SK-N-SH treated with all-trans-retinoic acid at 6 μM for 48 hours (cell line): Measurements from ENCODE around the gene F3.
A peak's percentile ranks its signal among the peaks of the same experiment; 100 is the strongest.

ENCODE experiments used
- ATAC-seq: fragments of 200-7000 bp; cut with Tn5 transposase; 3 replicates; pipeline ENCODE4 v1.9.1; 2020; ENCODE audit warnings: mild to moderate bottlenecking, moderate library complexity
- ARNTL ChIP-seq: fragments of 450-650 bp; formaldehyde crosslinking; IDR thresholded peaks from 2 replicates; pipeline ENCODE4 v1.5.0; 2020; ENCODE audit warnings: low read depth, mild to moderate bottlenecking, moderate library complexity, borderline replicate concordance
- BACH2 ChIP-seq: fragments of 250-450 bp; sonication (Bioruptor Pico); IDR thresholded peaks from 2 replicates; pipeline ENCODE4 v1.9.0; 2021; ENCODE audit warnings: mild to moderate bottlenecking, borderline replicate concordance
- CSDC2 ChIP-seq: fragments of 250-450 bp; sonication (Bioruptor Pico); IDR thresholded peaks from 2 replicates; pipeline ENCODE4 v1.5.0; 2020; ENCODE audit warnings: mild to moderate bottlenecking, moderate library complexity
- ESRRG ChIP-seq: fragments of 250-450 bp; sonication (Bioruptor Pico); IDR thresholded peaks from 2 replicates; pipeline ENCODE4 v1.6.1; 2021; ENCODE audit warnings: mild to moderate bottlenecking
- ISL1 ChIP-seq: fragments of 250-450 bp; sonication (Bioruptor Pico); IDR thresholded peaks from 2 replicates; pipeline ENCODE4 v2.1.2; 2022; ENCODE audit warnings: mild to moderate bottlenecking, moderate library complexity
- PPARA ChIP-seq: fragments of 250-450 bp; sonication (Bioruptor Pico); IDR thresholded peaks from 2 replicates; pipeline ENCODE4 v1.5.0; 2020; ENCODE audit warnings: mild to moderate bottlenecking, borderline replicate concordance
- SNAI2 ChIP-seq: fragments of 250-450 bp; sonication (Bioruptor Pico); IDR thresholded peaks from 2 replicates; pipeline ENCODE4 v1.5.0; 2020; ENCODE audit warnings: mild to moderate bottlenecking, moderate library complexity
- TCF4 ChIP-seq: fragments of 250-450 bp; sonication (Bioruptor Pico); IDR thresholded peaks from 2 replicates; pipeline ENCODE4 v1.8.0; 2021; ENCODE audit warnings: mild to moderate bottlenecking, moderate library complexity, borderline replicate concordance
- ZC3H10 ChIP-seq: fragments of 250-450 bp; sonication (Bioruptor Pico); IDR thresholded peaks from 2 replicates; pipeline ENCODE4 v1.5.1; 2021; ENCODE audit warnings: mild to moderate bottlenecking, moderate library complexity
- ZFP3 ChIP-seq: fragments of 250-450 bp; sonication (Bioruptor Pico); IDR thresholded peaks from 2 replicates; pipeline ENCODE4 v1.5.0; 2020; ENCODE audit warnings: mild to moderate bottlenecking, moderate library complexity
- ZFP30 ChIP-seq: fragments of 450-650 bp; formaldehyde crosslinking; IDR thresholded peaks from 2 replicates; pipeline ENCODE4 v1.5.0; 2022; ENCODE audit warnings: mild to moderate bottlenecking, moderate library complexity
- ZNF565 ChIP-seq: fragments of 450-650 bp; formaldehyde crosslinking; conservative IDR thresholded peaks from 2 replicates; pipeline ENCODE4 v1.5.0; 2020; ENCODE audit warnings: low read depth, mild to moderate bottlenecking, moderate library complexity
- ZNF70 ChIP-seq: fragments of 450-650 bp; formaldehyde crosslinking; IDR thresholded peaks from 2 replicates; pipeline ENCODE4 v1.5.0; 2020; ENCODE audit warnings: mild to moderate bottlenecking, moderate library complexity
- TF ChIP-seq, protein P1 (sequence below): fragments of 250-450 bp; sonication (Bioruptor Pico); IDR thresholded peaks from 2 replicates; pipeline ENCODE4 v1.5.0; 2020; ENCODE audit warnings: mild to moderate bottlenecking, moderate library complexity
- TF ChIP-seq, protein P2 (sequence below): fragments of 250-450 bp; sonication (Bioruptor Pico); IDR thresholded peaks from 2 replicates; pipeline ENCODE4 v1.8.0; 2021; ENCODE audit warnings: low read depth, mild to moderate bottlenecking, moderate library complexity, borderline replicate concordance
- TF ChIP-seq, protein P3 (sequence below): fragments of 250-450 bp; sonication (Bioruptor Pico); IDR thresholded peaks from 2 replicates; pipeline ENCODE4 v1.8.0; 2020; ENCODE audit warnings: mild to moderate bottlenecking, moderate library complexity, borderline replicate concordance

Gene F3

DNA sequence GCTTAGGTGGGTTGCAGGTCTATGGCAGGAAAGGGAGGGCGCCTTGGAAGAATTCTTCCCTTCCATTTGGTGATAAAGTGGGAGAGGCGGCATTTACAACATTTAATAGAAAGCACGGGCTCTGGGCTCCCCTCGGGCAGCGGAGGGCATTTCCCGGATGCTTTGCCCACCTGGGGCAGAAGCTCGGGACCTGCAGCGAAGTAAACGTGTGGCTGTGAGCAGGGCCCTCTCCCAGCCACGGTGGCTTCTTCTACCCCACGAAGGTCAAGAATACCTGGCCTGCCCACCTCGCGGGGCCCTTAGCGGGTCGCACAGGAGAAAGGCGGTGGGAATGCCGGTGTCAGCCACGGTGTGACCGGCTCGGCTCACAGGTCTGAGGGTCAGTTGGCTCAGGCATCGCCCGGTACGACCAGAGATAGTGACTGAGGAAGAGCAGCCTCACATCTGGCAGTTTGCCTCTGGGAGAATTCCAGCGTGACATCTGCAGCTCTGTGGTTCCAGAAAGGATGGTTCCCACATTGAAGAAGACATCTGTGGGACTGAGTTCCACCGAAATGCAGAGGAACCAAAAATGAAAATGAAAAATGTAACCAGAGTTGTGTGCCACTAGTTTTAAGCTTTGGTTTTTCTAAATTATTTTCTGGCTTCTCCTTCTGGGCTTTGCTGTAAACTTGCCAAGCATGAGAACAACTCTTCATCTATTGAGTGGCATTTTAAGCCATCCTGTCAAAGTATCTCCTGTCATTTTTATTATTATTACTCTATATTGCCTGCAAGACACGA is 720 bp upstream of the F3 start:
- TF ChIP-seq SNAI2 (CRISPR knock-in tag), result no peak
- TF ChIP-seq TCF4 (CRISPR knock-in tag), result 0 out of 2 replicates have a peak, but pooled peaks have one; percentile 23

DNA sequence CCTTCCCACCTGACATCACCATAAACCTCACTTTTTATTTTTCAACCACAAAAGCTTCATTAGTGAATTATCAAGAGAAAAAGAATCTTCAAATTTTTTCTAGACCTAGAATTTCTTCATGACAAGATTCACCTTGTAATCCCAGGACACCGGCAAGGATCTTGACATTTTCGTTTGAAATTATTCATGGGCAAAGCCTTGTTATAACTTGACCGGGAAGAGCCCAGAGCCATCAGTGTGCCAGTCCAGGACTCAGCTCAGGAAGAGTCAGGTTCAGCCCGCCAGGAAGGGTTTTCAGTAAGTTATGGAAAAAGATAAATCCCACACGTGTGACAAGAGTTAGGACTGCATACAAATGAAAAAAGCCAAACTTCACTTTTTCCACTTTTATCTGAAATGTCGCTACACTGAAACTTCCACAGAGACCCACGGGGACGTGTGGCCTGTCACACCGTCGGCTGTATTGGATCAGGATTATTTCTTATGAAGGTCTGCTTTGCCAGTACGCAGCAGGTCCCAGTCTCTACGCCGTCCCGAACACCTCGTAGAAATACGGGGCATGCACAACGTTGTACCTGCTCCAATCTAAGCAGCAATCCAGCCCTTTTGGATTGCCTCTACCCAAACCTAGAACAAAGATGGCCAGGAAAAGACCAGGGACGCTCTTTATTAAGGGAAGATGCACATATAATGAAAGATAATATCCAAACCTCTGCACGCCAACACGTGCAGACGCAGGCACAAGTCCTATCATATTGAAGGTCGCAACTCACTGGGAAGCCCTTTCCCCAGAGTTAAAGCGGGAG is 916 bp downstream of the F3 start:
- ATAC-seq, result no peak
- TF ChIP-seq, protein P1, sequence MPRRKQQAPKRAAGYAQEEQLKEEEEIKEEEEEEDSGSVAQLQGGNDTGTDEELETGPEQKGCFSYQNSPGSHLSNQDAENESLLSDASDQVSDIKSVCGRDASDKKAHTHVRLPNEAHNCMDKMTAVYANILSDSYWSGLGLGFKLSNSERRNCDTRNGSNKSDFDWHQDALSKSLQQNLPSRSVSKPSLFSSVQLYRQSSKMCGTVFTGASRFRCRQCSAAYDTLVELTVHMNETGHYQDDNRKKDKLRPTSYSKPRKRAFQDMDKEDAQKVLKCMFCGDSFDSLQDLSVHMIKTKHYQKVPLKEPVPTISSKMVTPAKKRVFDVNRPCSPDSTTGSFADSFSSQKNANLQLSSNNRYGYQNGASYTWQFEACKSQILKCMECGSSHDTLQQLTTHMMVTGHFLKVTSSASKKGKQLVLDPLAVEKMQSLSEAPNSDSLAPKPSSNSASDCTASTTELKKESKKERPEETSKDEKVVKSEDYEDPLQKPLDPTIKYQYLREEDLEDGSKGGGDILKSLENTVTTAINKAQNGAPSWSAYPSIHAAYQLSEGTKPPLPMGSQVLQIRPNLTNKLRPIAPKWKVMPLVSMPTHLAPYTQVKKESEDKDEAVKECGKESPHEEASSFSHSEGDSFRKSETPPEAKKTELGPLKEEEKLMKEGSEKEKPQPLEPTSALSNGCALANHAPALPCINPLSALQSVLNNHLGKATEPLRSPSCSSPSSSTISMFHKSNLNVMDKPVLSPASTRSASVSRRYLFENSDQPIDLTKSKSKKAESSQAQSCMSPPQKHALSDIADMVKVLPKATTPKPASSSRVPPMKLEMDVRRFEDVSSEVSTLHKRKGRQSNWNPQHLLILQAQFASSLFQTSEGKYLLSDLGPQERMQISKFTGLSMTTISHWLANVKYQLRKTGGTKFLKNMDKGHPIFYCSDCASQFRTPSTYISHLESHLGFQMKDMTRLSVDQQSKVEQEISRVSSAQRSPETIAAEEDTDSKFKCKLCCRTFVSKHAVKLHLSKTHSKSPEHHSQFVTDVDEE (CRISPR knock-in tag), result no peak
- TF ChIP-seq PPARA (CRISPR knock-in tag), result no peak
- no peak for TF ChIP-seq ISL1
- TF ChIP-seq ZNF70 (CRISPR knock-in tag), result no peak
- no peak for TF ChIP-seq TCF4 (CRISPR knock-in tag)
- TF ChIP-seq ZFP30, result no peak
- TF ChIP-seq, protein P2, sequence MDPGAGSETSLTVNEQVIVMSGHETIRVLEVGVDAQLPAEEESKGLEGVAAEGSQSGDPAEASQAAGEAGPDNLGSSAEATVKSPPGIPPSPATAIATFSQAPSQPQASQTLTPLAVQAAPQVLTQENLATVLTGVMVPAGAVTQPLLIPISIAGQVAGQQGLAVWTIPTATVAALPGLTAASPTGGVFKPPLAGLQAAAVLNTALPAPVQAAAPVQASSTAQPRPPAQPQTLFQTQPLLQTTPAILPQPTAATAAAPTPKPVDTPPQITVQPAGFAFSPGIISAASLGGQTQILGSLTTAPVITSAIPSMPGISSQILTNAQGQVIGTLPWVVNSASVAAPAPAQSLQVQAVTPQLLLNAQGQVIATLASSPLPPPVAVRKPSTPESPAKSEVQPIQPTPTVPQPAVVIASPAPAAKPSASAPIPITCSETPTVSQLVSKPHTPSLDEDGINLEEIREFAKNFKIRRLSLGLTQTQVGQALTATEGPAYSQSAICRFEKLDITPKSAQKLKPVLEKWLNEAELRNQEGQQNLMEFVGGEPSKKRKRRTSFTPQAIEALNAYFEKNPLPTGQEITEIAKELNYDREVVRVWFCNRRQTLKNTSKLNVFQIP (CRISPR knock-in tag), result no peak
- no peak for TF ChIP-seq ZFP3
- TF ChIP-seq, protein P3, sequence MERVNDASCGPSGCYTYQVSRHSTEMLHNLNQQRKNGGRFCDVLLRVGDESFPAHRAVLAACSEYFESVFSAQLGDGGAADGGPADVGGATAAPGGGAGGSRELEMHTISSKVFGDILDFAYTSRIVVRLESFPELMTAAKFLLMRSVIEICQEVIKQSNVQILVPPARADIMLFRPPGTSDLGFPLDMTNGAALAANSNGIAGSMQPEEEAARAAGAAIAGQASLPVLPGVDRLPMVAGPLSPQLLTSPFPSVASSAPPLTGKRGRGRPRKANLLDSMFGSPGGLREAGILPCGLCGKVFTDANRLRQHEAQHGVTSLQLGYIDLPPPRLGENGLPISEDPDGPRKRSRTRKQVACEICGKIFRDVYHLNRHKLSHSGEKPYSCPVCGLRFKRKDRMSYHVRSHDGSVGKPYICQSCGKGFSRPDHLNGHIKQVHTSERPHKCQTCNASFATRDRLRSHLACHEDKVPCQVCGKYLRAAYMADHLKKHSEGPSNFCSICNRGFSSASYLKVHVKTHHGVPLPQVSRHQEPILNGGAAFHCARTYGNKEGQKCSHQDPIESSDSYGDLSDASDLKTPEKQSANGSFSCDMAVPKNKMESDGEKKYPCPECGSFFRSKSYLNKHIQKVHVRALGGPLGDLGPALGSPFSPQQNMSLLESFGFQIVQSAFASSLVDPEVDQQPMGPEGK (CRISPR knock-in tag), result no peak
- TF ChIP-seq ZNF565 (CRISPR knock-in tag), result no peak
- TF ChIP-seq ARNTL (CRISPR knock-in tag), result no peak

More for the DNA sequence above, 720 bp upstream of the F3 start:
- peak; percentile 32 for ATAC-seq

DNA sequence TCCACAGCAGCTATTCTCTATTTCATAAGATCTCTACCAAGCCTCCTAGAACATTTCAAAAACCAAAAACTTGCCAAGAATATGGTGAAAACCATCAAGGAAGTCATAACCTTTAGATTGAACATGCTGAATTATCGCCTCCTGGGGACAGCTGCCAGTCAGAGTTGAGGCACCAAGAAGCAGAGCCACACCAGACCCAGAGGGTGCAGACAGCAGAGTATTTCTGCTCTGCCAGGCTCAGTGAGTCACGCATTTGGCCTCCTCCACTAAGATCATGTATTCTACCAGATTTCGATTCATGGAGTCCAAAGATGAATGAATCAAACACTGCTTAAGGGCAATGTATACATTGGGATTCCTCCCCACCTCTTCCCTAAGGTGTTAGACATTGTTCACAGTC is 2.1 kb downstream of the F3 start:
- TF ChIP-seq ZC3H10 (CRISPR knock-in tag), result no peak
- TF ChIP-seq ZNF70 (CRISPR knock-in tag), result no peak
- no peak for TF ChIP-seq BACH2 (CRISPR knock-in tag)
- no peak for TF ChIP-seq ESRRG (CRISPR knock-in tag)
- TF ChIP-seq, protein P3 (CRISPR knock-in tag), result no peak
- TF ChIP-seq CSDC2, result no peak
- TF ChIP-seq ZNF565 (CRISPR knock-in tag), result no peak
- TF ChIP-seq, all 23 proteins: peak for 0
- ATAC-seq, result no peak

DNA sequence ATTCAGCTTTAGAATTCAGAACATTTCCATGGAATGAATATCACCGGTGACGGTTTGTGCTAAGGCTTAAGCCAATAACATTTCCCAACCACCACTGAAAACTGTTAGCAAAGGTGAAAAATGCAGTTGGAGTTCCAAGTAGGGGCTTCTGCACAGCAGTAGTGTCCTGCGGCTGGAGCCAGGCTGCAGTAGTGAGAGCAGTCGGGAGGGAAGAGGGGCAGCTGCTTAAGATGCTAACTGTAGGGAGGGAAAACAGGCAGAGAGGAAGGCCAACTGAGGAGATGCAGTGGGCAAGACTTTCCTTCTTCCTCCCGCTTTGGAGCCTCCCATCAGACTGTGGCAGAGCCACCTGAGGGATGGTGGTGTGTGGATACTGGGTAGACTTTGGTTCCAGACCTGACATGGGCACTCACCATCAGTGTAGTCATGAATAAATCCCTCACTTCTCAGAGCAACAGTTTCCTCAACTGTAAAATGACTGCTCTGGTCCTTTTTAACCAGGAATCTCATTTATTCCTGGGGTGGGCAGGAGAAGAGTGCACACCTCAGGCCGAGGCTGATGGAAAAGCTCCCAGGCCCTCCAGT is 3.2 kb downstream of the F3 start:
- TF ChIP-seq, protein P3 (CRISPR knock-in tag), result no peak
- TF ChIP-seq ZFP3, result no peak
- TF ChIP-seq ARNTL (CRISPR knock-in tag), result no peak
- TF ChIP-seq, protein P1 (CRISPR knock-in tag), result no peak
- TF ChIP-seq PPARA (CRISPR knock-in tag), result no peak
- TF ChIP-seq ZFP30, result no peak
- TF ChIP-seq ZC3H10 (CRISPR knock-in tag), result no peak
- TF ChIP-seq TCF4 (CRISPR knock-in tag), result no peak
- TF ChIP-seq, protein P2 (CRISPR knock-in tag), result no peak
- ATAC-seq, result no peak
